Epithelial cell of proximal tubule (primary cell): ENCODE data around the gene STRN3. TPM values are rescaled to one million over a fixed set of nuclear protein-coding genes. Genes with fewer than 3 reads are reported as not detected.

Source experiments
- DNase-seq: peaks from one replicate; pipeline ENCODE4 v3.0.0-alpha.2; 2011; ENCODE audit warnings: low read depth
- H3K4me3 ChIP-seq: 2 replicates; pipeline ENCODE4 v1.5.1; 2011; ENCODE audit warnings: low read depth, mild to moderate bottlenecking, low read length
- total RNA-seq: library from RNA; depleted of rRNA; stranded (reverse); fragments of >200 nt; gene quantifications from 2 replicates; pipeline ENCODE4 v1.2.3, GENCODE V29; 2015
- TF ChIP-seq, protein P1 (sequence below): conservative IDR thresholded peaks from 2 replicates; pipeline ENCODE4 v1.5.1; 2012; ENCODE audit warnings: low read depth, mild to moderate bottlenecking, low read length

The STRN3 gene
- total RNA-seq, 1 donor from 2014 or later = 26.0 TPM

DNA sequence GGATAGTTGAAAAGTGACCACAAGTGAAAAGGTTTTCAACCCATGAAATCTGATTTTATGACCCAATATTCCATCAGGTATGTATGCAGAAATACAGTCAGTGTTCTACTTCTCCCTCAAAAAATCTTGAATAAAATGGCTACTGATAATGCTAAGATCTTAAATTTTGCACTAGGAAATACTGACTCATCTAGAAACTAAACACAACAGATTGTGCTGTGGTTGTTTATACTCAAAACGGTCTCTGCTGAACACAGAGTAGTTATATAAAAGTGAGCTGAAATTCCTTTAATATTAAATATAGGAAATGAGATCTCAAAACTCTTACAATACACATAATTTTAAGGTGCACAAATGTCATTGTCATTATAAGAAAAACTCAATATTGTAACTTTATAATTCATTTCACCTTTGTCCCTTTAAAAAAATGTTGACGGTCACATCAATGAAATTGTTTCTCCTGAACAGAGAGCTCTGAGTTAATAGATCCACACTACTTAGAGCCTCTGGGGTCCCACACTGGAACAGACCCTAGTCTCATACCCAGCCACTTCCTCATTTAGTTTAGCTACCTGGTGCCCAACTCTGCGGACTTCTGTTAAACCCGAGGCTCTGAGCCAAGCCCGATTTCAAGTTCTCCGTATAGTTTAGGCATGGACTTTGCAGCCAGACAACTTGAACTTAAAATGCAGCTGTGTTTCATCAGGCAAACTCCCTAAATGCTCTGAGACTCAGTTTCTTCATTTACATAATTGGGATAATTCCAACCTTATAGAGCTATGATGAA, 142.5 kb downstream of the STRN3 start:
- H3K4me3 ChIP-seq = no peak overlapping the region
- no peak for DNase-seq
- TF ChIP-seq, protein P1, sequence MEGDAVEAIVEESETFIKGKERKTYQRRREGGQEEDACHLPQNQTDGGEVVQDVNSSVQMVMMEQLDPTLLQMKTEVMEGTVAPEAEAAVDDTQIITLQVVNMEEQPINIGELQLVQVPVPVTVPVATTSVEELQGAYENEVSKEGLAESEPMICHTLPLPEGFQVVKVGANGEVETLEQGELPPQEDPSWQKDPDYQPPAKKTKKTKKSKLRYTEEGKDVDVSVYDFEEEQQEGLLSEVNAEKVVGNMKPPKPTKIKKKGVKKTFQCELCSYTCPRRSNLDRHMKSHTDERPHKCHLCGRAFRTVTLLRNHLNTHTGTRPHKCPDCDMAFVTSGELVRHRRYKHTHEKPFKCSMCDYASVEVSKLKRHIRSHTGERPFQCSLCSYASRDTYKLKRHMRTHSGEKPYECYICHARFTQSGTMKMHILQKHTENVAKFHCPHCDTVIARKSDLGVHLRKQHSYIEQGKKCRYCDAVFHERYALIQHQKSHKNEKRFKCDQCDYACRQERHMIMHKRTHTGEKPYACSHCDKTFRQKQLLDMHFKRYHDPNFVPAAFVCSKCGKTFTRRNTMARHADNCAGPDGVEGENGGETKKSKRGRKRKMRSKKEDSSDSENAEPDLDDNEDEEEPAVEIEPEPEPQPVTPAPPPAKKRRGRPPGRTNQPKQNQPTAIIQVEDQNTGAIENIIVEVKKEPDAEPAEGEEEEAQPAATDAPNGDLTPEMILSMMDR = no peak

DNA sequence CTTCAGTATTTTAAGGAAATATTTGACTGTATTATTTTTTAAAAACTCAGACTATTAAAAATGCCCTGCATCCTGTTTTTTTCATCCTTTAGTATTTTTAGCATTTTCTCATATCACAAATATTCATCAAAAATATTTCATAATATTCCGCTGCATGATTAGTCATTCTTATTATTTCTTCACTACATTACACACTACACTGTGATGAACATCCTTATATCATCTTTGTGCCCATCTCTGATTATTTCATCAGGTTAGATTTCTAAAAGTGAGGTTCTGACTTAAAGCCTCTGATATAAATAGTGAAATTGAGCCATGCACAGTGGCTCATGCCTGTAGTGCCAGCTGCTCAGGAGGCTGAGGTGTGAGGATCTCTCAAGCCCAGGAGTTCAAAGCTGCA, 143.7 kb downstream of the STRN3 start:
- H3K4me3 ChIP-seq = no peak overlapping the region
- TF ChIP-seq, protein P1 = no peak
- DNase-seq = no peak

DNA sequence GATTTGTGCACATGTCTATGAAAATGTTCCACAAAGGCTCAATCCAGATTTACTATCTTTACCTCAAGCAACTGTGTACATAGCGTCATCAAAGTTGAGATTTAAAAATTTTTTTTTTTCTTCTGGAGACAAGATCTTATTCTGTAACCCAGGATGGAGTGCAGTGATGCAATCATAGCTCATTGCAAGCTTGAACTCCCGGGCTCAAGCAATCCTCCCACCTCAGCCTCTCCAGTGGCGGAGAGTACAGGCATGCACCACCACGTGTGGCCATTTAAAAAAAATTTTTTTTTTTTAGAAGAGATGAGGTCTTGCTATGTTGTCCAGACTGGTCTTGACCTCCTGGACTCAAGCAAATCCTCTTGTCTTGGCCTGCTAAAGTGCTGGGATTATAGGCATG, 149.5 kb downstream of the STRN3 start:
- DNase-seq = no peak
- TF ChIP-seq, protein P1 = no peak

DNA sequence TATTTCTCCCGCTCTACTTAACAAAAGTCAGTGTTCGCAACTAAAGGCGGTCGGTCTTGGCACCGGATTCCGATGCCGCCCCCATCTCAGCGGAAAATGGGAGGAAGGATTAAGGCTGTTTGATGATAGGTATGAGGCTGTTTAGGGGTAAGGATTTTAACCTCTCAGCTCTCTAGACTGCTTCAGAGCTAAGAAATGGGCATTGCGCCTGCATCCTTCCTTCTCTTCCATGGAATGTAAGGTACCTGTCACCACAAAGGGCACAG, 150.5 kb downstream of the STRN3 start:
- no peak overlapping the region for H3K4me3 ChIP-seq
- no peak for DNase-seq
- TF ChIP-seq, protein P1 = no peak

More for the DNA sequence above, 149.5 kb downstream of the STRN3 start:
- no peak overlapping the region for H3K4me3 ChIP-seq

DNA sequence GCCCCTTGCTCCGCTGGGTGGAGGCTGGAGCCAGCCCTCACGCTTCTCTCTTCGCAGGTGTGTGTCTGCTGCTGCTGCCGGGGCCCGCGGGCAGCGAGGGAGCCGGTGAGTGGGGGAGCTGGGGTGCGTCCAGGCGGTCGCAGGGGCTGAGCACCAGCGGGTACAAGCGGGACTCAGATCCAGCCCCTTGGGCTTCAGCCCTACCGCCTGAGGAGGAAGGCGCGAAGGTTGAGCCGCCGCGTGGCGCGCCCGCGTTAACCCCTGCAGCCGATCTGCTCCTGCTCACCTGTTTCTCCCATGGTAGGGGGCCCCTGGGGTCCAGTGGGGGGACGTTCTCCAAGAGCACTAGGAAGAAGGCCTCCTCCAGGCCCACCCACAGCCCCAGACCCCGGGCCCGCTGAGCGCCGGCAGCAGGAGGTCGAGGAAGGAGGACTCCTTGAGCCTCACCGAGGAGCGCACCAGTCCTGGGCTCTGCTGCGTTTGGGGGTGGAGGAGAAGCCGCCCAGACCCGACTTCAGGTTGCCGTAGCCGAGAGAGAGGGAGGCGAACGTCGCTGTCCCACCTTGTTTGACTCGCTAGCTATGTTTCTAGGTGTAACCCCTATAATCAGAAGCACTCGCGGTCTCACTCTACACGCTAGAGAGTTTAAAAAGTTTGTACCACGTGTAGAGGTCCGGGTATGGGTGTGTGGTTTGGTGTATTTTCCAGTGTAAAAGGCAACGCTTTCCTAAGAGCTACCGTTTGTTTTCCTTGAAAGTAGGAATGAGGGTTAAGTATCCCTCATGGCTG, 151.0 kb downstream of the STRN3 start:
- TF ChIP-seq, protein P1 = no peak
- DNase-seq = no peak
- peak overlapping the region; percentile 55 for H3K4me3 ChIP-seq

DNA sequence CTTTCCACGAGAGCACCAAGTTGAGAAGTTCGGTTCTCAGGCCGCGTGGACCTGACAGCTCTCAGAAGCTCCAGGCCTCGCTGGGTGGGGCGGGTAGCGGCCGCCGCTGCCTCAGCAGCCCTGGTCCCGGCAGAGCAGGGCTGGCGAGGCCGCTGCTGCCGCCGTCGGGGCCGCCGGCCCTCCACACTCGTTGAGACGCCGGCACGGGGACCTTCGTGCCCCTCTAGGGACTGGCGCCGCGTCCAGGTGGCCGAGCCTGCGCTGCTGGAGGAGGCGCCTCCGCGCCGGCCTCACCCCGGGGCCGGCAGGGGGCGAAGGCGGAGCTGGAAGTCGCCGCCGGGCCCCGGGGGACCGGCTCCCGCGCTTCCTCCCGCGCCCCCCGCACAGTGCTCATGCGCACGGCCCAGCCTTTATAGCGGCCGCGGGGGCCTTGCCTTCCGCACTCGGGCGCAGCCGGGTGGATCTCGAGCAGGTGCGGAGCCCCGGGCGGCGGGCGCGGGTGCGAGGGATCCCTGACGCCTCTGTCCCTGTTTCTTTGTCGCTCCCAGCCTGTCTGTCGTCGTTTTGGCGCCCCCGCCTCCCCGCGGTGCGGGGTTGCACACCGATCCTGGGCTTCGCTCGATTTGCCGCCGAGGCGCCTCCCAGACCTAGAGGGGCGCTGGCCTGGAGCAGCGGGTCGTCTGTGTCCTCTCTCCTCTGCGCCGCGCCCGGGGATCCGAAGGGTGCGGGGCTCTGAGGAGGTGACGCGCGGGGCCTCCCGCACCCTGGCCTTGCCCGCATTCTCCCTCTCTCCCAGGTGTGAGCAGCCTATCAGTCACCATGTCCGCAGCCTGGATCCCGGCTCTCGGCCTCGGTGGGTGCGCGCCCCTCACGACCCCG, 151.8 kb downstream of the STRN3 start, which contains the start of gene COCH:
COCH (plus strand) TSS at position 440 of the 879 bp plus-strand sequence; CDS start at position 820, 380 bp downstream.
- peak within 1 kb of the TSS; percentile 55 for H3K4me3 ChIP-seq

More for the DNA sequence above, 151.8 kb downstream of the STRN3 start, which contains the start of gene COCH:
- TF ChIP-seq, protein P1 = peak; percentile 35
- DNase-seq = no peak
